GM15510 (cell line): Measurements from ENCODE around the gene M6PR.
"Not testable (repeated sequence)": the region's sequence is repeated elsewhere in the genome, so short reads cannot be mapped to it uniquely, and the experiment has no call there.

Experiments used
- POLR2A ChIP-seq: IDR thresholded peaks from 3 replicates; pipeline ENCODE4 v1.6.1; 2011; ENCODE audit warnings: borderline replicate concordance; ENCODE audit not compliant: insufficient read length; ENCODE audit errors: extremely low read depth

Gene M6PR

DNA sequence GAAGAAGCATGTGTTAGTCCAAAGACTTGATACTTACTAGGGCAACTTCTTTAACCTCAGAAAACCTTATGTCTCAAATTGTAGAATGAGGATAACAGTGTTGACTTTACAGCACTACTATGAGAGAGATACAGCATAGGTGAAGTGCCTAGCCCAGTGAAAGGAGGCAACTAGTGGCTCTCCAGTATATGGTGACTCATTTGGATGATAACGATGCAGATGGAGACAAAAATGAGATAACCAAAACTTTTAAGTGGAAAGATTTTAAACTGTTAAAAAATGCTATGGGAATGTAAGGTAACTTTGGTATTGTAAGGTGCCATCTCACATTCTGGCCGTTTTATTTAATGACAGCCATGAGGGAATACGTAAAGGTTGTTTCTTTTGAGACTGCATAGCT, 32.4 kb downstream of the M6PR start:
- no peak for TF ChIP-seq POLR2A

DNA sequence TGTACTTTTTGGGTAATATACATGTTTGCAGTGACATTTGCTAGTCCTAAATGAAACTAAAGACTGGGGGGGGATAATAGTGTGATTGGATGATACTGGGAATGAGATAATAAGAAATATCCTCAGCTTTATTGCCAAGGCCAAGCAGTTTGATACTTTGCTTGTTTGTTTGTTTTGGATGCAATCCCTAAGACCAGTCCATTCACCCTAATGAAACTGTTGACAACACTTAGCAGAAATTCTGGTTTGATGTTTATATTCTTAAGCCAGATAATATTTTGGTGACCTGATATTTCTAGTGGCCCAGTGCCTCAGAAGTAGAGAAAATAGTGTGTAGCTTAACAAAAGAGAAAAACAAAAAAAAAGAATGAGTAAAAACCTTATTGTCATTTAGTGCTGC, 33.3 kb downstream of the M6PR start:
- TF ChIP-seq POLR2A = no peak

DNA sequence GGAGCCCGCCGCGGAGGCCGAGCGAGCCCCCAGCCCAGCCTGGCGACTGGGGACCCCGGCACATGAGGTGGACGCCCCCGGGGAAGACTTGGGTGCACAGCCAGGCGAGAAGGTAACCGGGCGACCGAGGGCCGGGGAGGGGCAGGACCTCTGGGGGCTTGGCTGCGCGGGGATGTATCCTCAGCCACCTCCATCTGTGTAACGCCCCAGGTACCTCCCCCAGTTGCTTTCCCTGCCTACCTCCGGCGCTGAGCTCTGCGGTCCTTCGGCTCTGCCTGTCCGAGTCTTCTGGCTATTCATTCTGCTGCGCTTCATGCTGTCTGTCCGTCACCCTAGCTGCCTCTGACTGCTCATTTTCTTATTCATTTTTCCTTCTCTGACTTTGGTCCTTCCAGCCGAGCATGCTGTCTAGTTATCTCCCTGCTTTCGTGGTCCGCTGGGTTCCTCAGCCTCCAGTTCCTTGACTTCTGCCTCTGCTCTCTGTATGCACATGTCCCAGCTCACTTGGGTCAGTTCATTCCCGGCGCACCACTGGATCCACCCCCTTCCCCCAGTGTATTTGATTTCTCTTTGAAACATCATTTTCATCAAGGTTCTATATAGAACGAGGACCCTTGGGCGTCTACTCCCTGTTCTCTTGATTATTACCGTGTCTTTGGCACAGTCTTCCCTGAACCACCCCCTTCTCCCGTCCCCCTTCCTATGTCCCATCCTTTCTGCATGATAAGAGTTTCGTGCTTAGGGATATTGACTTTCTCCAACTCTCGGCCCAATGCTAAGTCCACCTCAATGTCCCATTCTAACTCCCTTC, 34.5 kb downstream of the M6PR start:
- no peak for TF ChIP-seq POLR2A

DNA sequence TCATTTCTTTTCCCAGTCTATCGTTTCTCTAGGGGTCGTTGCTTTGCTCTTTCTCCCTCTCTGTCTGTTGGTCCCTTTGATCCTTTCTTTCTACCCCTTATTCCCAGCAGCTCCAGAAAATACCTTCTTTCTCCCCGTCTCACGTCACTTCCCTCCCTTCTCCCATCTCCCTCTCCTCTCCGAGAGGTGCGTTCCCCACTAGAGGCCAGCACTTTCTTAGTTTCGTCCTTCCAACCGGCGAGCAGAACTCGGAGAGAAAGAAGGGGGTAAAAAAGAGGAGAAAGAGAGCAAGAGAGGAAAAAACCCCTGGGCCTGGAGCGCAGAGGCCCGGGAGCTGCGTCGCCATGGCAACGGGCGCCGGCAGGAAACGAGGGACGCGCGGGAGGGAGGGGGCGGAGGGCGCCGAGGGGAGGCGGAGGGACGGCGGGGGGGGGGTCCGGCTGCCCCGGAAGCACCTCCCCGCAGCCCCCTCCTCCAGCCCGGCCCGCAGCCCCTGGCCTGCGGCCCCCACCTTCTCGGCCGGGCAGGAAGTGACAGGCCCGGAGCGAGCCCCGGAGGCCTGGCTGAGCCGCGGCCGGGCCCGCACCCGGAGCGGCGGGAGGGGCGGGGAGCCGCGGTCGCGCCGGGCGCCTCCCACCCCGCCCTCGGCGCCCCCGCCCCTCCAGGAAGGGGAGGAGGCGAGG, 35.3 kb downstream of the M6PR start, which contains the start of gene PHC1:
PHC1 (plus strand) TSS at position 477 of the 683 bp plus-strand sequence. CDS start 3,169 bp downstream, outside the sequence.
- not testable (repeated sequence) for TF ChIP-seq POLR2A

DNA sequence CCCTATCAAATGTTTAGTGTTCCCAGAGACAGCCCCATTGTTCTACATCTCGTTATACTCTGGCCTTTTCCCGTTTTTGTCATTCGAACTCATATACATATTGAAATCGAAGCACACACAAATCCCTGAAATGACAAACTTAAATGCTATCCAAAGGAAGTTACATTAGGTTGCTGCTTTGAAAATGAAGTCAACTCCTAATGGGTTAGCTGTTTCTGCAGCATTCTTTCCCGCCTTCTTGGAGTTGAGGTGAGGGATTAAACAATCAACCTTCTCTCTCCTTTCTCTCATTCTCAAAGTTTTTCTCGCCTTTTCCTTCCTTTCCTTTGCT, 35.8 kb downstream of the M6PR start:
- TF ChIP-seq POLR2A = no peak

DNA sequence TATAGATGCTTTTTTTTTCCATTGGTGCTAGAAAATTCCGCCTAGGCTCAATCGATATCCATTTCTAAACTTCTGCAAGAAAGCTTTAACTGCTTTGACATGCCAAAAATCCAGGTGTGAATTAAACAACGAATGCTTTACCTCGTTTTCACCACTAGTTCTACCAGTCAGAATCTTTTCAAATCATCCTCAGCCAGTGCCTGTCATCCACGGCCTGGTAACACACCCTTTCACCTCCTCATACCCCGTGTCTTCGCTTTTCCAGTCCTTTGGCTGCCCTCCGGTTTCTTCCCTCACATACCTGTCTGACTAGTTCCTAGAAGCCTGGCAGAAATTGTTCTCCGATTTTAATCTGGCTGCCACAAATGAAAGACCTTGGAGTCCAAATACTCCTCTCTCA, 36.5 kb downstream of the M6PR start:
- TF ChIP-seq POLR2A = no peak

DNA sequence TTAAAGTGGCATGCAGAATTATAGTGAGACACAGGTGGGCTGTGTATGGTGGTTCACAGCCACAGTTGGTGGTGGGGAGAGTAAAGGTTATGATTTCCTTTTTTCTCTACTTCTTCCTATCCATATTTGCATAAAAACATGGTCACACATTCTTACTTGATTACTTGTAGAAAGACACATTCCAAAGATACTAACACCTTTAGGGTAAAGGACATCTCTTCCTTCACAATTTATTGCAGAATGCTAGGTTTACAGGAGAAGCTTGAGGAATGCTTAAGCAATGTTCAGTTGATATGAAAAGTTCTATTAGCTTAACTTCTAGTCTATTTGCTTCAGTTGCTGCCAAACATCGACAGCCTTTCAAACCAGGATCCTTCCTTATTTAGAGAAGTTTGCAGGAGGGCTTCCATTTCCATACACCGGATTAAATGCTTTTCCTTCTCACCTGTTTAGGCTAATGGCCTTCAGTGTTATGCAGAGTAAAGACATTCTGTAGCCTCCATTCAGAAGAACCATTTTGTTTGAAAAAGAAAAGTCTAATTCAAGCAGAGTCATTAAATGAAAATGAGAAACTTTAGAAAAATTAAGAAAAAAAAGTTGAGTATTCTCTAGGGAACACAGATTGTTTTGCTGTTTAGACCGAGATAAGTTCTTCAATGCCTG, 37.7 kb downstream of the M6PR start:
- no peak for TF ChIP-seq POLR2A

DNA sequence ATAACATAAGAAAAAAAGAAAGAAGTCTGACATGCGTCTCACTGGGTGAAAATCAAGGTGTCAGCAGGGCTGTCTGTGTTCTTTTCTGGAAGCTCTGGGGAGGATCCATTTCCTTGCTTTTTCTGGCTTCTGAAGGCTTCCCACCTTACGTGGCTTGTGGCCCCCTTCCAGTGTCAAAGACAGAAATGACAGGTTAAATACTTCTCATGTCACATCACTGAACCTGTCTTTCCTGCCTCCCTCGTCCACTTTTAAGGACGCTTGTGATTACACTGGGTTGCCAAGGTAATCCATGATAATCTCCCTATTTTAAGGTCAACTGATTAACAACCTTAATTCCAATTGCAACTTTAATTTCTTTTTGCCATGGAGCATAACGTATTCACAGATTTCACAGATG, 39.7 kb downstream of the M6PR start:
- no peak for TF ChIP-seq POLR2A

DNA sequence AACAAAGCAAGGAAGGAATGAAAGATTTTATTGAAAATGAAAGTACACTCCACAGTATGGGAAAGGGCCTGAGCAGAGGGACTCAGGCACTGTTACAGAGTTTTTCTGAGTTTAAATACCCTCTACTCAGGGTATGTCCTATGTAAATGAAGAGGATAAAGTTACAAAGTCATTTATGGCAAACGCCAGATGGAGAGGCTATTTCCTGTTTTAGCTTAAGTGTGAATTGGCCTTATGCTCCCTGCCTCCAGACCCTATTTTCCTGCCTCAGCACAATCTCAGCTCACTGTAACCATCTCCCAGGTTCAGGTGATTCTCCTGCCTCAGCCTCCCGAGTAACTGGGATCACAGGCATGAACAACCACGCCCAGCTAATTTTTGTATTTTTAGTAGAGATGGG, 41.9 kb downstream of the M6PR start:
- TF ChIP-seq POLR2A = no peak

DNA sequence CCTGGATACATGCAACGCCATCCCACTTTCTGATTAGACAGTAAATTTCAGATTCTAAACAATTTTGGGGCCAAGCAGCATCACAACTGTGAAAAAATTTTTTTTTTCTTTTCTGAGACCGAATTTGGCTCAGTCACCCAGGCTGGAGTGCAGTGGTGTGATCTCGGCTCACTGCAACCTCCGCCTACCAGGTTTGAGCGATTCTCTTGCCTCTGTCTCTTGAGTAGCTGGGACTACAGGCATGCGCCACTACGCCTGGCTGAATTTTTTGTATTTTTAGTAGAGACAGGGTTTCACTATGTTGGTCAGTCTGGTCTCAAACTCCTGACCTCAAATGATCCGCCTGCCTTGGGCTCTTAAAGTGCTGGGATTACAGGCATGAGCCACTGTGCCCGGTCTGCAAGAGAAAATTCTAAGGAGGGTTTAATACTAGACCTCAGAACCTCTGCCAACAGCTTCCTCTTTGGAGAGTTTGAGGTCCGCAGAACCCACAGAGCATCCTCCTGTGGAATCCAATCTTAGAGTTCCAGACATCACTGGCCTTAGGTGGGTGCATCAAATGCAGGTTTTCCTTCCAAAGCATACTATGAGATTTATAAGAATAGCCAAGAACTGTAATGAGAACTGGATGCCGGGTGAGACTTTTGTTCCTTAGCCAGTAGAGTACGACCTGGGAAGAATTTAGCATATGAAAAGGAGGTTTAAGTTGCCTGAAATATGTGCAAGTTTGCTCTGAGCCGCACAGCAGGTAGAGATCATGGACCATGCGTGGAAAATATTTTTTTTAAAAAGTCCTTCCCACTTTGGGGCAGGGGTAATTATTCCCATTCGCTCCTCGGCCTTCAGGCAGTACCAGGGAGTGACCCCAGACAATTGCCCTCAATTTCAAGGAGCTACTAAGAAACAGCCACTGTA, 42.9 kb downstream of the M6PR start:
- TF ChIP-seq POLR2A = no peak

DNA sequence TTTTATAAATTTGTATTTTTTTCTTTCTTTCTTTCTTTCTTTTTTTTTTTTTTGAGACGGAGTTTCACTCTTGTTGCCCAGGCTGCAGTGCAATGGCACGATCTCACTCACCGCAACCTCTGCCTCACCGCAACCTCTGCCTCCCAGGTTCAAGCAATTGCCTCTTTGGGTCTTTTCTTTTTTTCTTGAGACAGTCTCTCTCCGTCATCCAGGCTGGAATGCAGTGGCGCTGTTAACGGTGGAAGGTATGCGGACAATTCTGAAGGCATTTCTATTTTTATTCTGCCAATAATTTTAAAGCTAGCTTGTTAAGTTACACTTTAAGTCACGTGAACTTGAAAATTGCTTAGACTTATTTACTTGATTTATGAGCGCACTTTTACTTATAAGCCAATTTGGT, 43.9 kb downstream of the M6PR start:
- no peak for TF ChIP-seq POLR2A

DNA sequence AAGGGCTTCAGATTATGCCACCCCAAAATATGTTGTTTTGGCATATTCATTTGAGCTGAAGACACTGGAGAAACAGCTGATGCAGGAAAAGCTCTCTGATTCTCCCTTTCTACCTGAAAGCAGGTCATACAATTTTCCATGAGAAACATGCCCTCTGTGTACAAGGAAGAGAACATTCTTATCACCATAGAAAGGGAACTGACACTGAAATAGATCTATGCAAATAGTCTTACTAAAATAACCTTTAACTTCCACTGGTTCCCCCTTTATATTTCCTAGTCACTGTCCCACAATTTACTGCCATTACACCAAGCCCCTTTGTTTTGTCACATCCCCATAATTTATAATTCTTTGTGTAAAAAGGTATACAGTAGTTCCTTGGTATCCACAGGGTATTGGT, 44.8 kb downstream of the M6PR start:
- no peak for TF ChIP-seq POLR2A

DNA sequence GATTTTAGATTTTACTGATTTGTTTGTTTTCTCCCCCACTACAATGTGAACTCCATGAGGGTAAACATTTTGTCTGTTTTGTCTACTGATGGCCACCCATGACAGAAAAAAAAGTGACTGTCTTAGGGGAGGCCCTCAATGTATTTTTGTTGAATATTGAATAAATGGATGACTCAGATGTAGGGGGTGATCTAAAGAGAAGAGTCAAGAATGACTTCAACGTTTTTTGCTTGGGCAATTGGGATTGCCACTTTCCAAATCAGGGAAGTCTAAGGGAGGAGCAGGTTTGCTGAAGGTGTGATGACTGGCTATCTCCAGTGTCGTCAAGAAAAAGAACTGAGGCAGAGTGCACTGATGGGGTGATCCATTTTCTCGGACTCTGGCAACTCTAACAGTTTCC, 45.8 kb downstream of the M6PR start:
- TF ChIP-seq POLR2A = no peak

DNA sequence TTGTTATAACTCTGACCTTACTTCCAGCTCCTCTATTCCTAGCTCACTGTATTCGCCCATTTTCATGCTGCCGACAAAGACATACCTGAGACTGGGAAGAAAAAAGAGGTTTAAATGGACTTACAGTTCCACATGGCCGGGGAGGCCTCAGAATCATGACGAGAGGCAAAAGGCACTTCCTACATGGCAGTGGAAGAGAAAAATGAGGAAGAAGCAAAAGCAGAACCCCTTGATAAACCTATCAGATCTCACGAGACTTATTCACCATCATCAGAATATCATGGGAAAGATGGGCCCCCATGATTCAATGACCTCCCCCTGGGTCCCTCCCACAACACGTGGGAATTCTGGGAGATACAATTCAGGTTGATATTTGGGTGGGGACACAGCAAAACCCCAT, 49.6 kb downstream of the M6PR start:
- no peak for TF ChIP-seq POLR2A

DNA sequence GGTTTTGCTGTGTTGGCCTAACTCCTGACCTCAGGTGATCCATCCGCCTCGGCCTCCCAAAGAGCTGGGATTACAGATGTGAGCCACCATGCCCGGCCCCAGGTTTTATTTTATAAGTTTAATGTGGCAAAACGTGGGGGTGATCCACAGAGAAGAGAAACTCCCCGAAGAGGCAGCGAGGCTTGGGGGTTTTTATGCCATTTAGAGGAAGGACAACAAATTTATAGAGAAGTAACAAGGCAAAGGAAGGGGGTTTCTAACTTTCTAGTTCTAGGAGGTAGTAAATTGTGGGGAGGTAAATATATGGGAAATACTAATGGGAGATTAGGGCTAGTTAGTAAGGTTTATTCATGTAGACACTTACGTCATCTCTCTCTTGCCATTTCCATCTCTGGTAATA, 52.4 kb downstream of the M6PR start:
- no peak for TF ChIP-seq POLR2A
